Measurements from ENCODE around the gene ZBTB16.

GRCh38 chr11:114284914-114285313, 225.4 kb downstream of the ZBTB16 start:
- TF ChIP-seq POLR2A (IDR thresholded peaks at IDR 0.05) = no peak
- TF ChIP-seq CTCF (IDR thresholded peaks at IDR 0.05) = no peak

Measured in adrenal gland (tissue), 5 donors.